NB4 (cell line): ENCODE results near the gene RBM19.

Source experiments
- CTCF ChIP-seq: IDR thresholded peaks from one replicate; pipeline ENCODE4 v1.5.1; 2012; ENCODE audit warnings: low read depth, low read length
- MAX ChIP-seq: IDR thresholded peaks from 2 replicates; pipeline ENCODE4 v1.6.1; 2011; ENCODE audit warnings: low read depth, low read length
- POLR2A ChIP-seq: IDR thresholded peaks from 2 replicates; pipeline ENCODE4 v1.6.1; 2011; ENCODE audit warnings: mild to moderate bottlenecking; ENCODE audit not compliant: insufficient read length; ENCODE audit errors: extremely low read depth

GRCh38 chr12:113899042-113899560 is 67.0 kb downstream of the RBM19 start:
- TF ChIP-seq CTCF (no peak), POLR2A (no peak), MAX (no peak)
